Measurements from ENCODE around the gene BTBD9. TPM values are rescaled to one million over a fixed set of nuclear protein-coding genes. Genes with fewer than 3 reads are reported as not detected.

BTBD9 gene
- total RNA-seq, 4 donors from 2014 or later, result 5.5 to 14.1 (median 6.3) TPM

DNA sequence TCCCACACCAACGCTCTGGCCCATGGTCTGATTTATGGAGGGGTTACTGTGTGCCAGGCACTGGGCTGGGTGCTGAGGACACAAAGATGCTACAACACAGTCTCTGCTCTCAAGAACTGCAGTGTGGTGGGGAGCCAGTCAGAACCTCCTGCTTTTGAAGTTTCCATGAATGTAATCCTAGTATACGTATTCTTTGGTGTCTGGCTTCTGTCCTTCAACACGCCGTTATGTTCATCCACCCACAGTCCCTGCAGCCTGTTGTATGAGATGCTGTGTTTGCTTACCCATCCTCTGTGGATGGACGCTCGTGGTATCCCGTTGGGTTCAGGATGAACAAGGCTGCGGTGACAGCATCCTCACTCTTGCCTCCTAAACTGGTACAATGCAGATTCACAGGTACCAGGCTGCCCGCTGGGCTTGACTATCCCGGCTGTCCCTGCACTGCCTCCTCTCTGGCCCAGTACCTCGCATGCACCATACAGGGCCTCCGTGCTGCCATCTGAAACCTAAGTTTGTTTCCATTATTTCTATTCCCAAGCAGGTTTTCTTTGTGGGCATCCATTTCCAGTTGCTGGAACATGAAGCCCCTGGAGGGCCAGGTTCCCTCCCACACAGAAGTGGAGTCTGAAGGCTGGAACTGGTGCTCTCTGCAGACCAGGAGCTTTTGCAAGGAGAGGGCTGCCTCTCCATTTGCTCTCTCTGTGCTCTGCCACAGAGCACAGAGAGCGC is 455.7 kb downstream of the BTBD9 start:
- ATAC-seq, result no peak
- Histone ChIP-seq H3K27ac (no peak overlapping the region), H3K4me3 (no peak overlapping the region), H3K4me1 (peaks cover 4 to 5% of the 10 kb centered on the region in 2 donors), H3K36me3 (no peaks in the 10 kb centered on the region), H3K27me3 (no peaks in the 10 kb centered on the region), H3K9me3 (no peaks in the 10 kb centered on the region)
- no peak for DNase-seq
- no peak for TF ChIP-seq POLR2A (IDR thresholded peaks at IDR 0.05)
- TF ChIP-seq, protein P1, sequence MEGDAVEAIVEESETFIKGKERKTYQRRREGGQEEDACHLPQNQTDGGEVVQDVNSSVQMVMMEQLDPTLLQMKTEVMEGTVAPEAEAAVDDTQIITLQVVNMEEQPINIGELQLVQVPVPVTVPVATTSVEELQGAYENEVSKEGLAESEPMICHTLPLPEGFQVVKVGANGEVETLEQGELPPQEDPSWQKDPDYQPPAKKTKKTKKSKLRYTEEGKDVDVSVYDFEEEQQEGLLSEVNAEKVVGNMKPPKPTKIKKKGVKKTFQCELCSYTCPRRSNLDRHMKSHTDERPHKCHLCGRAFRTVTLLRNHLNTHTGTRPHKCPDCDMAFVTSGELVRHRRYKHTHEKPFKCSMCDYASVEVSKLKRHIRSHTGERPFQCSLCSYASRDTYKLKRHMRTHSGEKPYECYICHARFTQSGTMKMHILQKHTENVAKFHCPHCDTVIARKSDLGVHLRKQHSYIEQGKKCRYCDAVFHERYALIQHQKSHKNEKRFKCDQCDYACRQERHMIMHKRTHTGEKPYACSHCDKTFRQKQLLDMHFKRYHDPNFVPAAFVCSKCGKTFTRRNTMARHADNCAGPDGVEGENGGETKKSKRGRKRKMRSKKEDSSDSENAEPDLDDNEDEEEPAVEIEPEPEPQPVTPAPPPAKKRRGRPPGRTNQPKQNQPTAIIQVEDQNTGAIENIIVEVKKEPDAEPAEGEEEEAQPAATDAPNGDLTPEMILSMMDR (IDR thresholded peaks at IDR 0.05 in 4 of 5, conservative IDR thresholded peaks at IDR 0.05 in 1 of 5), result no peak
- intact Hi-C loops (cut with DNase I; ENCODE audit: low total_unique reads) (no loop called here), in situ Hi-C loops (cut with MboI; ENCODE audit: low sequenced_read_pairs in 4 of 4) (loop anchor here in 1 of 4 donors (25.0 kb wide), 1 partner anchor 303 kb away; no protein-coding TSS in a partner anchor)

DNA sequence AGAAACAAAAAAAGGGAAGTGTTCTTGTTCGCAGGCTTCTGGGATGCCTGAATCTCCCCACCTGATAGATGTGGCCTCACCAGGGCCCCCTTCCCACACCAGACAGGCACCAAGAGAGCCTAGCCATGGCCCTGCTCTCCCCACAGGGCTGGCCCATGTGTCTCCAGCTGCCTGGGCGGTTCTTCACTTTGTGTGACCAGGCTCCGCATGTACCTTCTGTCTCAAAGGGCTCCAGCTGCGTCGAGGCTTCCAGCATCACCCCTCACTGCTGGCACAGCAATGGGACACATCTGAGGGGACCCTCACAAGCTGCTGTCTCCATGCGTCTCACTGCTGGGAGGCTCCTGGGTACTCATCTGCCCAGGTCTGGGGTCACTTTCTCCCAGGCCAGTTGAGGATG is 457.3 kb downstream of the BTBD9 start:
- in situ Hi-C loops (cut with MboI; ENCODE audit: low sequenced_read_pairs in 4 of 4), result loop anchor here in 1 of 4 donors (25.0 kb wide), 1 partner anchor 305 kb away; no protein-coding TSS in a partner anchor
- Histone ChIP-seq H3K4me1 (peaks cover 4 to 5% of the 10 kb centered on the region in 2 donors), H3K9me3 (no peaks in the 10 kb centered on the region), H3K27ac (no peak overlapping the region), H3K4me3 (no peak overlapping the region), H3K27me3 (no peaks in the 10 kb centered on the region), H3K36me3 (no peaks in the 10 kb centered on the region)
- DNase-seq (no peak), ATAC-seq (no peak)
- no peak for TF ChIP-seq POLR2A (IDR thresholded peaks at IDR 0.05)
- TF ChIP-seq, protein P1 (IDR thresholded peaks at IDR 0.05 in 4 of 5, conservative IDR thresholded peaks at IDR 0.05 in 1 of 5), result no peak
- intact Hi-C loops (cut with DNase I; ENCODE audit: low total_unique reads), result no loop called here

DNA sequence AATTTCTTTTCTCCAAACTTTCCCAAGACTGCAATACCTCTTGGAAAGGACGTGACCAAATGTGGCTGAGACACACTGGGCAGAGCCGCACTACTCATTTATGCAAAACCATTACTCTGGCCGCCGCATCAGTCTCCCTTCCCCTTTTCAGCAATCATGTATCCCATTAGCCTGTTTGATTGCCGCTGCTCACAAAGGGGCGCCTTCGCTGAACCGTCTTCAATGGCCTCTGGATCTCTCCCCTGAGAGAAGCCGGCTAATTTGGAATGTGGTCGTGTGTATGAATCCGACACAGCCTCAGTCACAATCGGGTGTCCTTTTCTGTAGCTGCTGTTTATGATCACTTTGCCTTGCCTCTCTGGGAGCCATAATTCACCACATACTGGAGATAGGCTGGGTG is 459.1 kb downstream of the BTBD9 start:
- no peak for DNase-seq
- no peak for ATAC-seq
- Histone ChIP-seq H3K9me3 (no peaks in the 10 kb centered on the region), H3K27me3 (no peaks in the 10 kb centered on the region), H3K36me3 (no peaks in the 10 kb centered on the region), H3K4me1 (peaks cover 4 to 5% of the 10 kb centered on the region in 2 donors), H3K27ac (no peak overlapping the region), H3K4me3 (no peak overlapping the region)
- intact Hi-C loops (cut with DNase I; ENCODE audit: low total_unique reads) (no loop called here), in situ Hi-C loops (cut with MboI; ENCODE audit: low sequenced_read_pairs in 4 of 4) (loop anchor here in 1 of 4 donors (25.0 kb wide), 1 partner anchor 307 kb away; no protein-coding TSS in a partner anchor)
- no peak for TF ChIP-seq POLR2A (IDR thresholded peaks at IDR 0.05)
- TF ChIP-seq, protein P1 (IDR thresholded peaks at IDR 0.05 in 4 of 5, conservative IDR thresholded peaks at IDR 0.05 in 1 of 5), result no peak

DNA sequence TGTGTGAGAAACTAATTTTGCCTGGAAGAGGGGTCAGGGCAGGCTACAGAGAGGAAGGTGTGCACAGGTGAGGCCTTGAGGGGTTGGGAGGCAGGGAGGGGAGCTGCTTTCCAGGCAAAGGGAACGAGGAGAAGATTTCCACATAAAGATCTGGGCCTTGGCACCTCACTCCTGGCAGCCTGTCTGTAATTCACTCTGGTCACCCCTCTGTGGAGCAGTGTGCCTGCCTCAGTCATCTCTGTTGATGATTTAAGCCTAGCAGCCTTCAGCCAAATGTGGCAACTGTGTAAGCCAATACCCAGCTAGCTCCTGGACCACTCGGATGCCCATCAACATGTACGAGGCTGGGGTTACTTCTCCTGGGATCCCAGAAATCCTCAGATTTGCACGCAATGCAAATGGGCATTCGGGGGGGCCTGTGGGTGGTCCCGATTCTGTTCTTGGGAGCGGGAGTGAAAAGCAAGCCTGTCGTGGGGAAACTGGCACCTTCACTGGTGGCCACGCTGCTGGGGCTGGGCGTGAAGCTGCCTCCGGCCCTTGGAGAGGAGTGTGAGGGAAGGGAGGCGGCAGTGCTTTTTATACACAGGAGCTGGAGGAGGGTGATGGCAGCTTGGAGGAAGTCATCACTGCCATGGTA is 459.8 kb downstream of the BTBD9 start:
- Histone ChIP-seq H3K27ac (no peak overlapping the region), H3K36me3 (no peaks in the 10 kb centered on the region), H3K4me1 (peaks cover 4 to 5% of the 10 kb centered on the region in 2 donors), H3K27me3 (no peaks in the 10 kb centered on the region), H3K4me3 (no peak overlapping the region), H3K9me3 (no peaks in the 10 kb centered on the region)
- DNase-seq, result peak in 1 of 2 donors; percentile 34
- intact Hi-C loops (cut with DNase I; ENCODE audit: low total_unique reads), result loop anchor here (5.0 kb wide), 1 partner anchor 312 kb away; no protein-coding TSS in a partner anchor
- in situ Hi-C loops (cut with MboI; ENCODE audit: low sequenced_read_pairs in 4 of 4), result loop anchor here in 1 of 4 donors (25.0 kb wide), 1 partner anchor 307 kb away; no protein-coding TSS in a partner anchor
- peak; percentile 47 to 74 for ATAC-seq
- TF ChIP-seq POLR2A (IDR thresholded peaks at IDR 0.05), result no peak

DNA sequence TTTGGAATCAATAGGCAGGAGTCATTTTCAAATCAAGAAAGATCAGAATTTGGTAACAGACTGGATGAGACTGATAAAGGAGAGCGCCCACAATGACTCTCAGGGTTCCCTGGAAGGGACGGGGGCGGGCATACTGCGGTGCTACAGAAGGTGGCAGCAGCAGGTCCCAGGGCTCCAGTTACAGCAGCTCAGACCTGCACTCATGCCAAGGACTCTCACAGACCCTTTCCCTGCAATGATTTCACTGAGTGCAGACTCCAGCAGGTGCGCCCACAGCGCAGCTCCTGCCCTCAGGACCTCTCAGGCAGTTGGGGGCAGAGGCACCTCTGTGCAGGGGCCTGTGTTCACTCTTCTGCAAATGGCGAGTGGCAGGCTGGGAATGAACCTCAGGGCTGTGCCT is 460.4 kb downstream of the BTBD9 start:
- DNase-seq (no peak), ATAC-seq (peak in 1 of 2 donors; percentile 19)
- TF ChIP-seq, protein P1 (IDR thresholded peaks at IDR 0.05 in 4 of 5, conservative IDR thresholded peaks at IDR 0.05 in 1 of 5), result no peak
- no peak for TF ChIP-seq POLR2A (IDR thresholded peaks at IDR 0.05)
- in situ Hi-C loops (cut with MboI; ENCODE audit: low sequenced_read_pairs in 4 of 4) (loop anchor here in 1 of 4 donors (25.0 kb wide), 1 partner anchor 308 kb away; no protein-coding TSS in a partner anchor), intact Hi-C loops (cut with DNase I; ENCODE audit: low total_unique reads) (loop anchor here (5.0 kb wide), 1 partner anchor 313 kb away; no protein-coding TSS in a partner anchor)
- no peaks in the 10 kb centered on the region for H3K27me3 ChIP-seq
- H3K36me3 ChIP-seq, result no peaks in the 10 kb centered on the region
- no peak overlapping the region for H3K27ac ChIP-seq
- H3K9me3 ChIP-seq, result no peaks in the 10 kb centered on the region
- peaks cover 4 to 5% of the 10 kb centered on the region in 2 donors for H3K4me1 ChIP-seq
- no peak overlapping the region for H3K4me3 ChIP-seq
